Activated naive CD8-positive, alpha-beta T cell treated with anti-CD3 and anti-CD28 coated beads, Interleukin-2, amount 10 ng/mL, durations not matched to agents 7 days and 5 days (primary cell): ENCODE results near the gene LRTM1. TPM values are rescaled to one million over a fixed set of nuclear protein-coding genes. Genes with fewer than 3 reads are reported as not detected.

Experiments used
- ATAC-seq: fragments of 150-1000 bp; cut with Tn5 transposase; one replicate; pipeline ENCODE4 v1.10.0; 2021; ENCODE audit warnings: low read depth, moderate library complexity
- POLR2A ChIA-PET: fragments of 350-600 bp; sonication (Branson Sonifier 250); formaldehyde crosslinking; loops from one replicate; lab custom pipeline; 2021; ENCODE audit warnings: antibody characterized with exemption; lab: Charles Lee
- DNase-seq: peaks from one replicate; pipeline ENCODE4 v3.0.0; 2021
- H3K27ac Mint-ChIP-seq: one replicate; pipeline ENCODE4 v1.8.0; 2022; ENCODE audit warnings: mild to moderate bottlenecking, mixed read lengths
- H3K27me3 Mint-ChIP-seq: one replicate; pipeline ENCODE4 v1.8.0; 2022; ENCODE audit warnings: mild to moderate bottlenecking, moderate library complexity, mixed read lengths
- H3K36me3 Mint-ChIP-seq: one replicate; pipeline ENCODE4 v1.8.0; 2021; ENCODE audit warnings: mild to moderate bottlenecking, mixed read lengths
- H3K4me1 Mint-ChIP-seq: one replicate; pipeline ENCODE4 v1.8.0; 2021; ENCODE audit warnings: mixed read lengths
- H3K4me3 Mint-ChIP-seq: one replicate; pipeline ENCODE4 v1.8.0; 2022; ENCODE audit warnings: mild to moderate bottlenecking, moderate library complexity, mixed read lengths
- H3K9me3 Mint-ChIP-seq: one replicate; pipeline ENCODE4 v1.8.0; 2021; ENCODE audit warnings: mixed read lengths
- total RNA-seq, 2 experiments: library from RNA; stranded (reverse); gene quantifications; one replicate each; pipeline ENCODE4 v1.2.3, GENCODE V29; 2021

The LRTM1 gene
- total RNA-seq, 2 experiments from 2014 or later = not detected

DNA sequence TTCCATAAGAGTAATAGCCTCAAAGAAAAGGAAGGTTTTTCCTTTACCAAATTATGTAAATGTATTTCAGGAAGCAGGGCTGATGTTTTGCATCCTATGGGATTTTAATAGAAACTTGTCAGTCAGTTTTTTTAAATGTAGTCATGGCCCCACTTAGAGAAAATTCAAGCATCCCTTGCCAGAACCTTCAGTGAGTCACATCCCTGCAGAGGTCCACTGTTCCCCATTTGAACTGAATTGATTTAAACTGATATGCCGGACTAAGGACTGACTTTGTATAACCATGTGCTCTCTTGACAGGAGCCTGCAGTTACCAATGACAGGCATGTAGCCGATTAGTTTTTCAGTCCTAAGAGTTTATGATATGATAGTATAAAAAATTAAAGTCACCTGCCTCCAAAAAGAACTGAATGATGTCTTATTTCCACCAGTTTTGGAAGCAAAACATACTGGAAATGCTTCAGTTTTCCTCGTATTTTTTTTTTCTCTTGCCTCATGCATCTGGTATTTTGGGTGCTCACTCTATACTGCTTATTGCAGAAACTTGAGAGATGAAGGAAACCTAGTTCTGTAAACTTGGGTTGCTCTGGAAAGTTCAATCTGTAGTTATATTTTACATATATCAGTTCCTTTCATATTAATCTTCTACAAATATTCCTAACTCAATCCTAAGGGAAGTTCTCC, 30.7 kb downstream of the LRTM1 start:
- POLR2A ChIA-PET = no interaction called here
- Mint-ChIP-seq H3K27ac (no peak overlapping the region), H3K27me3 (no peaks in the 10 kb centered on the region), H3K4me3 (no peak overlapping the region), H3K9me3 (no peaks in the 10 kb centered on the region), H3K4me1 (no peaks in the 10 kb centered on the region), H3K36me3 (no peaks in the 10 kb centered on the region)
- ATAC-seq (no peak), DNase-seq (no peak)

DNA sequence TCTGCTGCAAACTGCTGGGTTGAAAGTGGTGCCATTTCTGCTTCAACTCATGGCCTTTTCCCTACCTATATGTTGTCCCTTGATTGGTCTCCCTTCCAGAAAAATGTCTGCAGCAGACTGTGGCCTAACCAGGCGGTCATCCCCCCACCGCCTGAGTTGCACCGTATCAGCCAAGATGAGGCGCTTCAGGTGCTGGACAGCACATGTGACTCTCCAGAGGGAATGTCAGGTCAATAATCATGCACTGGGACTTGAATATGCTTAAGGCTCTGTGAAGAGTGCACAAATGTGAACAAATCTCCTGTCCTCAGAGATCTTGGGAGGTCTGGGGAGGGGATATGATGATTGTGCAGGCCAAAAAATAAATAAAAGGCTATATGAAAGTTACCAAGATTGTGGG, 32.2 kb downstream of the LRTM1 start:
- Mint-ChIP-seq H3K27ac (no peak overlapping the region), H3K36me3 (no peaks in the 10 kb centered on the region), H3K9me3 (no peaks in the 10 kb centered on the region), H3K27me3 (no peaks in the 10 kb centered on the region), H3K4me1 (no peaks in the 10 kb centered on the region), H3K4me3 (no peak overlapping the region)
- ATAC-seq = no peak
- no peak for DNase-seq
- POLR2A ChIA-PET = no interaction called here

DNA sequence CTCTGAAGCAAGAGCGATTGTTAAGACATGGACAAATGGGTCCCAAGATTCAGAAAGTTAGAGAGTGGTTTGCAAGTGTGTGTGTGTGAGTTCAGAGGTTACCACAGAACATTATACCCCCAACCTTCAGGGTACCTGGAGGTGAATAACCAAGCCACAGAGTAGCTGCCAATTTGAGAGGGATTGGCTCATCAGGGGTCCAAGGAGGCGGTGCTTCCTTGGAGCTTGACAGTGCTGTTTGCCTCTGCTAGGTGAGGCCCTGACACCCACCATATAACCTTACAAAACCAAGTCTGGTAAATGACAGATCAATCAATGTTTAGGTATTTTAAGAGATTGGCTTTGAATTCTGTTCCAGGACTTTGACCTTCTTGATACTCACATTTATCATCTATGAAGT, 35.7 kb downstream of the LRTM1 start:
- POLR2A ChIA-PET = no interaction called here
- Mint-ChIP-seq H3K4me3 (no peak overlapping the region), H3K27ac (no peak overlapping the region), H3K36me3 (no peaks in the 10 kb centered on the region), H3K4me1 (no peaks in the 10 kb centered on the region), H3K27me3 (no peaks in the 10 kb centered on the region), H3K9me3 (peaks cover 4% of the 10 kb centered on the region)
- DNase-seq (no peak), ATAC-seq (no peak)

- DNase-seq (no peak), ATAC-seq (no peak)
- no peaks in the 10 kb centered on the region for H3K36me3 Mint-ChIP-seq
- no peak overlapping the region for H3K4me3 Mint-ChIP-seq
- peaks cover 4% of the 10 kb centered on the region for H3K9me3 Mint-ChIP-seq
- no peak overlapping the region for H3K27ac Mint-ChIP-seq
- no peaks in the 10 kb centered on the region for H3K4me1 Mint-ChIP-seq
- no peaks in the 10 kb centered on the region for H3K27me3 Mint-ChIP-seq
- POLR2A ChIA-PET = no interaction called here
These were observed 36.3 kb downstream of the LRTM1 start for GRCh38 chr3:54891540-54891897.

GRCh38 chr3:54889731-54890130, 38.1 kb downstream of the LRTM1 start:
- H3K4me3 Mint-ChIP-seq = no peak overlapping the region
- ATAC-seq (no peak), DNase-seq (no peak)
- no peaks in the 10 kb centered on the region for H3K36me3 Mint-ChIP-seq
- H3K4me1 Mint-ChIP-seq = no peaks in the 10 kb centered on the region
- peaks cover 4% of the 10 kb centered on the region for H3K9me3 Mint-ChIP-seq
- POLR2A ChIA-PET = no interaction called here
- H3K27me3 Mint-ChIP-seq = no peaks in the 10 kb centered on the region
- no peak overlapping the region for H3K27ac Mint-ChIP-seq

DNA sequence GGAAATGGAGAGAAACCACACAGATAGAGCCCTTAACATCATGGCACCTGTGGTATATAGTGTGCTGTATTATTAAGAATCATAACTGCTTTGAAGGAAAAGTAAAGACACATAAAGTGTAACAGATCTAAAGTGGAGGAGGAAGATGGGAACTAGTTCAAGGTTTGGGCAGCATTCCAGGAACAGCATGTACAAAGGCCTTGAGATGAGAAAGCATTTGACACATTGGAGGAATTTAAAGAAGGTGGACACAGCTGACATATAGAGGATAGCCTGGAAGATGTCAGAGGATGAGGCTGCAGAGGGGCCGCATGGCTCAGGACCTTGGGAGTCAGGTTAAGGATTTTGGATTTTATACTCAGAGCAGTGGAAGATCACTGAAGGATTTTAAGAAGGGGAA, 39.0 kb downstream of the LRTM1 start:
- Mint-ChIP-seq H3K36me3 (no peaks in the 10 kb centered on the region), H3K27me3 (no peaks in the 10 kb centered on the region), H3K4me3 (no peak overlapping the region), H3K4me1 (no peaks in the 10 kb centered on the region), H3K9me3 (peaks cover 4% of the 10 kb centered on the region), H3K27ac (no peak overlapping the region)
- DNase-seq (no peak), ATAC-seq (no peak)
- POLR2A ChIA-PET = no interaction called here

- H3K9me3 Mint-ChIP-seq = peaks cover 4% of the 10 kb centered on the region
- no peak overlapping the region for H3K4me3 Mint-ChIP-seq
- no peaks in the 10 kb centered on the region for H3K27me3 Mint-ChIP-seq
- no peaks in the 10 kb centered on the region for H3K36me3 Mint-ChIP-seq
- POLR2A ChIA-PET = no interaction called here
- DNase-seq = no peak
- ATAC-seq = no peak
- H3K27ac Mint-ChIP-seq = no peak overlapping the region
- H3K4me1 Mint-ChIP-seq = no peaks in the 10 kb centered on the region
These were observed 39.7 kb downstream of the LRTM1 start for GRCh38 chr3:54888162-54888561.

- Mint-ChIP-seq H3K27ac (no peak overlapping the region), H3K36me3 (no peaks in the 10 kb centered on the region), H3K27me3 (no peaks in the 10 kb centered on the region), H3K4me3 (no peak overlapping the region), H3K9me3 (no peaks in the 10 kb centered on the region), H3K4me1 (no peaks in the 10 kb centered on the region)
- DNase-seq (no peak), ATAC-seq (no peak)
- POLR2A ChIA-PET = no interaction called here
These were observed 45.6 kb downstream of the LRTM1 start for GRCh38 chr3:54882129-54882833.

DNA sequence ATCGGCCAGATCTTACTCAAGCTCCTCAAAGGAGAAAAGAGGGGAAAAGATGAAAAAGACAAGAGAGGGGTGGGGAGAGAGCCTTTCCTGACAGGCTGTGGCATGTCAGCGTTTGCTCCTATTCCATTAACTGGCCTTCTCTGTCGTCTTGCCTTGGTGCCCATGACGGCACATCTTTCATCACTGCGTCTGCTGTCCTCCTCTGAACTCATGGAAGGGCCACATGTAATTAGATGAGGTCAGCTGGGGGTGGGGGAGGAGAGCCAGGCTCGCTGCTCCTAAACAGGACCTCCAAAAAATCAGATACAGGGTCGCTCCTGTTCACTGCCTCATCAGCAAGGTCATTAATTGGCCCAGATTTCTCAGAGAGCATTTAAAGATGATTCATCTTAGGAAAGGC, 49.7 kb downstream of the LRTM1 start:
- Mint-ChIP-seq H3K4me1 (no peaks in the 10 kb centered on the region), H3K9me3 (no peaks in the 10 kb centered on the region), H3K4me3 (no peak overlapping the region), H3K27ac (no peak overlapping the region), H3K27me3 (no peaks in the 10 kb centered on the region), H3K36me3 (no peaks in the 10 kb centered on the region)
- POLR2A ChIA-PET = no interaction called here
- DNase-seq (no peak), ATAC-seq (no peak)

GRCh38 chr3:54877730-54878129, 50.1 kb downstream of the LRTM1 start:
- Mint-ChIP-seq H3K4me3 (no peak overlapping the region), H3K36me3 (no peaks in the 10 kb centered on the region), H3K4me1 (no peaks in the 10 kb centered on the region), H3K27me3 (no peaks in the 10 kb centered on the region), H3K27ac (no peak overlapping the region), H3K9me3 (no peaks in the 10 kb centered on the region)
- DNase-seq (no peak), ATAC-seq (no peak)
- POLR2A ChIA-PET = no interaction called here

GRCh38 chr3:54876694-54877093, 51.2 kb downstream of the LRTM1 start:
- H3K27me3 Mint-ChIP-seq = no peaks in the 10 kb centered on the region
- POLR2A ChIA-PET = no interaction called here
- no peak for DNase-seq
- ATAC-seq = no peak
- H3K27ac Mint-ChIP-seq = no peak overlapping the region
- no peak overlapping the region for H3K4me3 Mint-ChIP-seq
- no peaks in the 10 kb centered on the region for H3K36me3 Mint-ChIP-seq
- no peaks in the 10 kb centered on the region for H3K9me3 Mint-ChIP-seq
- no peaks in the 10 kb centered on the region for H3K4me1 Mint-ChIP-seq

DNA sequence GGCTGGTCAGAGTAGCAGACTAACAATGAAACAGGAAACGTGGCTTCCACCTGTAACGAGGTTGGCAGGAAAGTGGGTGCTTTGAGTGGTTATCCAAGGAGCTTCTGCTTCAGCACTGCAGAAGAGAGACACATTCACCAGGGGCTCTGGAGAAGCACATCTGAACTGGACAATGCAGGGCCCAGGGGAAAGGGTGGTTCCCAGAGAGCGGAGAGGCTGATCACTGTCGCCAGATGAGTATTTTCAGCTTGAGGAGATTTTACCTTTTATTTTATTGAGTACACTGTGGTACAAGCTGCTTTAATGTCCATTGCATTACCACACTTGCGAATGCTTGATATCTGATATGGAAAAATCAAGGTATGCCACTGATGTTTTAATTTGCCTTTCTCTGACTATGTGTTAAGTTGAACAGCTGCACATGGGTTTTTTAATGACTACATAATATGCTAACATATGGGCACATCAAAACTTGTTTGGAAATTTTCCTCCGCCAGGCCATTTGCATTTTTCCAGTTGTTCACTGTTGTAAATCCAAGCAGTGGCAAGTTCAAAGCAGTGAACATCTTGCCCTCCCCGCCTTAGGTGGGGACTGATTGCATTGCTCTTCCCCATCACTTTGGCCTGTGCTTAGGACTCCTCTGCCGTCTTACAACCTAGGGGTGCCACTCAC, 52.1 kb downstream of the LRTM1 start:
- ATAC-seq = no peak
- H3K4me1 Mint-ChIP-seq = no peaks in the 10 kb centered on the region
- H3K36me3 Mint-ChIP-seq = no peaks in the 10 kb centered on the region
- no peak overlapping the region for H3K4me3 Mint-ChIP-seq
- H3K27me3 Mint-ChIP-seq = no peaks in the 10 kb centered on the region
- H3K27ac Mint-ChIP-seq = no peak overlapping the region
- no peak for DNase-seq
- POLR2A ChIA-PET = no interaction called here
- H3K9me3 Mint-ChIP-seq = no peaks in the 10 kb centered on the region

- H3K4me3 Mint-ChIP-seq = no peak overlapping the region
- no peaks in the 10 kb centered on the region for H3K27me3 Mint-ChIP-seq
- ATAC-seq (no peak), DNase-seq (no peak)
- POLR2A ChIA-PET = no interaction called here
- H3K36me3 Mint-ChIP-seq = no peaks in the 10 kb centered on the region
- no peak overlapping the region for H3K27ac Mint-ChIP-seq
- no peaks in the 10 kb centered on the region for H3K4me1 Mint-ChIP-seq
- H3K9me3 Mint-ChIP-seq = no peaks in the 10 kb centered on the region
These were observed 52.9 kb downstream of the LRTM1 start for GRCh38 chr3:54874816-54875556.
